ENCODE results near the gene RSPH6A.

DNA sequence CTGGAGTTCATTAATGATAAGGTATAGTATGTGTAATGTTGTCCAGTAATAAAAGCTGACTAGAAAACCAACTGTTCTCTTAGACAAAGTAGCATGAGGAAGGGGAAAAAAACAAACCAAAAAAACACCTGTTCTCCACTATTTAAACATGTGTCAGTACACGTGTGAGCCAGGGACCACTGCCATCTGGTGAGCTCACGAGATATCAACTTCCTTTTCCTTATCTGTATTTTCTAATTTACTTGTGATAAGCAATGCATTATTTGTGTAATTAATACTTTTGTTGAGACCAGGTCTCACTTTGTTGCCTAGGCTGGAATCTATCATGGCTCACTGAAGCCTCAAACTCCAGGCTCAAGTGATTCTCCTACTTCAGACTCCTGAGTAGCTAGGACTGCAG is 41.7 kb downstream of the RSPH6A start:
- TF ChIP-seq, protein P1, sequence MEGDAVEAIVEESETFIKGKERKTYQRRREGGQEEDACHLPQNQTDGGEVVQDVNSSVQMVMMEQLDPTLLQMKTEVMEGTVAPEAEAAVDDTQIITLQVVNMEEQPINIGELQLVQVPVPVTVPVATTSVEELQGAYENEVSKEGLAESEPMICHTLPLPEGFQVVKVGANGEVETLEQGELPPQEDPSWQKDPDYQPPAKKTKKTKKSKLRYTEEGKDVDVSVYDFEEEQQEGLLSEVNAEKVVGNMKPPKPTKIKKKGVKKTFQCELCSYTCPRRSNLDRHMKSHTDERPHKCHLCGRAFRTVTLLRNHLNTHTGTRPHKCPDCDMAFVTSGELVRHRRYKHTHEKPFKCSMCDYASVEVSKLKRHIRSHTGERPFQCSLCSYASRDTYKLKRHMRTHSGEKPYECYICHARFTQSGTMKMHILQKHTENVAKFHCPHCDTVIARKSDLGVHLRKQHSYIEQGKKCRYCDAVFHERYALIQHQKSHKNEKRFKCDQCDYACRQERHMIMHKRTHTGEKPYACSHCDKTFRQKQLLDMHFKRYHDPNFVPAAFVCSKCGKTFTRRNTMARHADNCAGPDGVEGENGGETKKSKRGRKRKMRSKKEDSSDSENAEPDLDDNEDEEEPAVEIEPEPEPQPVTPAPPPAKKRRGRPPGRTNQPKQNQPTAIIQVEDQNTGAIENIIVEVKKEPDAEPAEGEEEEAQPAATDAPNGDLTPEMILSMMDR (conservative IDR thresholded peaks at IDR 0.05): no peak
- no peak for TF ChIP-seq EZH2 (IDR thresholded peaks at IDR 0.05; ENCODE audit: low read depth)

All from PC-9 (cell line).